HEK293T (cell line): ENCODE data around the gene GALNT18.

Experiments
- ARNT ChIP-seq: fragments of 450-650 bp; IDR thresholded peaks from 2 replicates; pipeline ENCODE4 v1.6.1; 2017; ENCODE audit warnings: mild to moderate bottlenecking
- BHLHE40 ChIP-seq: fragments of 450-650 bp; IDR thresholded peaks from 2 replicates; pipeline ENCODE4 v1.6.1; 2016; ENCODE audit warnings: mild to moderate bottlenecking, moderate library complexity, borderline replicate concordance
- FOXA1 ChIP-seq: fragments of 450-650 bp; IDR thresholded peaks from 2 replicates; pipeline ENCODE4 v1.6.1; 2016; ENCODE audit warnings: mild to moderate bottlenecking
- FOXK2 ChIP-seq: fragments of 450-650 bp; IDR thresholded peaks from 2 replicates; pipeline ENCODE4 v1.6.1; 2016; ENCODE audit warnings: mild to moderate bottlenecking
- FOXM1 ChIP-seq: fragments of 450-650 bp; IDR thresholded peaks from 2 replicates; pipeline ENCODE4 v1.6.1; 2017; ENCODE audit warnings: mild to moderate bottlenecking, borderline replicate concordance
- NFRKB ChIP-seq: fragments of 450-650 bp; IDR thresholded peaks from 2 replicates; pipeline ENCODE4 v1.6.1; 2016; ENCODE audit warnings: mild to moderate bottlenecking, moderate library complexity
- PKNOX1 ChIP-seq: fragments of 450-650 bp; IDR thresholded peaks from 2 replicates; pipeline ENCODE4 v1.6.1; 2016
- SP1 ChIP-seq: fragments of 450-650 bp; IDR thresholded peaks from 2 replicates; pipeline ENCODE4 v1.6.1; 2017
- SUZ12 ChIP-seq: fragments of 450-650 bp; IDR thresholded peaks from 2 replicates; pipeline ENCODE4 v1.6.1; 2016; ENCODE audit warnings: mild to moderate bottlenecking
- TARDBP ChIP-seq: fragments of 450-650 bp; IDR thresholded peaks from 2 replicates; pipeline ENCODE4 v1.6.1; 2016
- ZNF384 ChIP-seq: fragments of 450-650 bp; IDR thresholded peaks from 2 replicates; pipeline ENCODE4 v1.6.1; 2016

- no peak for TF ChIP-seq FOXK2
- TF ChIP-seq TARDBP: no peak
- TF ChIP-seq SUZ12: no peak
- no peak for TF ChIP-seq ZNF384
- no peak for TF ChIP-seq BHLHE40
- no peak for TF ChIP-seq SP1
- TF ChIP-seq PKNOX1: no peak
- TF ChIP-seq NFRKB: no peak
- no peak for TF ChIP-seq FOXM1
- no peak for TF ChIP-seq ARNT
- no peak for TF ChIP-seq FOXA1
These were observed 15.9 kb downstream of the GALNT18 start for GRCh38 chr11:11605821-11606450.
